GM19324 (cell line): ENCODE measurements around the gene RNFT2.

Experiments used
- ATAC-seq: cut with Tn5 transposase; IDR thresholded peaks from one replicate; pipeline ENCODE4 v1.9.1; 2021; ENCODE audit warnings: mild to moderate bottlenecking, moderate library complexity; ENCODE audit not compliant: unreplicated experiment, low FRiP score

Gene RNFT2

DNA sequence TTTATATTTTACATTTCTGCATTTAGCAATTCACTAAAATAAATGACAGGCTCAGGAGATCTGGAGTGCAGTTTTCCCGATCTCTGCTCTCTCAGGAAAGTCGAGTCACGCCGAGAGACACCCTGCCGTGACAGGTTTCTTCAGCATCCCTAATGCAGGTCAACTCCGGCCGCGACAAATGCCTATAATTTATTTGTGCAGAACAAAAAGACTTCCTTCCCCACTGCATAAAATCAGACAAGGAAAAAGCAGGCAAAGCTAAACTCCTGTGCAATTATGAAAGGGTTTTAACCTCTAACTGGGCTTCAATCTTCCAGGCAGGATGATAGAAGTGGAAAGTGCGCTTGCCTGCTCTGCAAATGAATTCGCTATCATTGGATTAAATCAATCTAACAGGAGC is 28.3 kb upstream of the RNFT2 start:
- no peak for ATAC-seq

DNA sequence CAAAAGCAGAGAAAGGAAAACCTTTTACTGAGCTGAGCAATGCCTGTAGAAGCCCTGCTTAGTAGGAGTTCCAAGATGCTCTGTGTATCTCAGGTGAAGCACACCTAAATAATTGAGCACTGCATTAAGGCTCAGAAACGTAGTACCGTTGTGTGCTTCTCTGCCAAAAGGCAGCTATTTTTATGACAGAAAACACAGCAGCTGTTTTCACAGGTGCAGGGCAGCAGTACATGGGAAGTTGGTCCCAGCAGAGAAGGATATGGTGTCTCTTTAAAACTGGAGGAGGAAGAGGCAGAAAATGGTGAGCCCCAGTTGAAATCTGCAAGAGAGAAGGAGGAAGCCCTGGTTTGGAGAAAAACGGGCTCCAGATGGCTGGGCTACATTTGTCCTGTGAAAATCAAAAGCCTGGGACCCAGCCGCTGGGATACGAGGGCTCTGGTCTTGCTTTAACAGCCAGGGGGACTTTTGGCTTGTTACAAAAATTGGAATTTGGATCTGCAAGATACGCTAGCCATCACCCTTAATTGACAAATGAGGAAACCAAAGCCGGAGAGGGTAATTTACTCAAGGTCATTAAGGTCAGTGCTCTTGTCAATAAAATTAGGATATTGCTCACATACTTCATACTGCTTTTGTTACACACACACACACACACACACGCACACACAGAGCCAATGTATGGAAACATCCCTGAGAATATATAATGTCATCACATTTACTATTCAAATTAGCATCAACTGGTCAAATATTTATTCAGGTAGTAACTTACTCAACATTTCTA is 27.6 kb upstream of the RNFT2 start:
- no peak for ATAC-seq

DNA sequence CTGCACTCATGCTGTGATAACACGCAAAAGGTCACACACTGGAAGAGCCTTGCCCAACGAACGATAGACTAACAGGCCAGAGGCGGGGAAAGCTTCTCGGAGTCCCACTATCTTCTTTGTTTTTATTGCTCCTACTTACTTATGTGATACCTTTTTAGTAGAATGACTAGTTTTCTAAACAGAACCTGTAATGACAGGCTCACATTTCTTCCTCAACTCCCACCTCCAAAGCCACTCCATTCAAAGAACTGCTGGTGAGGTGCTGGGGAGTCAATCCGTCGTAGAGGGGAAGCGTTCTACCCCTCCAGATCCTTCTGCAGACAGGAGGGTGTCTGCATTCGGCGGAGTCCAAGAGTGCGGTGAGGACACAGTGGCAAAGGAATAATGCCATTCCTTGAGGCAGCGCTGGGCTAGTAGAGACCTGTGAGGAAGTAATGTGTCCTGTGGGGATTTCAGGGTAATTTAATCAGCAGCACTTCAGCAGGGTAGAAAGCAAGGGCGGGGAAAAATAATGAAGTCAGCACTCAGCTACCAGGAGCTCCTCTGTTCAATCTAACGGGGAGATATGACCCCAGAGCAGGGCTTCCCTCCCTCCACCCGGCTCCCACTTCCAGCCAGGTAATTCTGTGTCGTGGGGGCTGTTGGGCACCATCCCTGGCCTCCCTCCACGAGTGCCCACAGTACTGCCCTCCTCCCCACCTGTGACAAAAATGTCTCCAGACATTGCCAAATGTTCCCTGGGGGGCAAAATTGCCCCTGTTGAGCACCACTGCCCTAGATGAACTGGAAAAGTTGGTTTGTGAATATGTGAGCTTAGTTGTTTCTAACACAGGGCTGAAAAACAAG is 25.4 kb upstream of the RNFT2 start:
- ATAC-seq = no peak

DNA sequence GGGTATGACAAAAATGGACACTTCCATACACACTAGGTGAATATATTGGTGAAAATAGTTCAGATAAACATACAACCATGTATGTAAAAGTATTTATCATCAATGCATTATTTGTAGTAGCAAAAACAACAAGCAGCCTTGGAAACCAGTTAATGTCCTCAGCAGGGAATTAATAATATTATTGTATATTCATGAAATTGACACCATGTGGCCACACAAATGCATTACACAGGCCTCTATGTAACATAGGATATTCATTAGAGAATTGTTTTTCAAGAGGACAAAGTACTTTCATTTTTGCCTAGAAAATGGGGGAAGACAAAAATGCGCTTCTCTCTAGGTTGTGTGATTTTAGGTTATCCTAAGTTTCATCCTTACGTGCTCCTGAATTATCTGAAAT is 24.6 kb upstream of the RNFT2 start:
- no peak for ATAC-seq

DNA sequence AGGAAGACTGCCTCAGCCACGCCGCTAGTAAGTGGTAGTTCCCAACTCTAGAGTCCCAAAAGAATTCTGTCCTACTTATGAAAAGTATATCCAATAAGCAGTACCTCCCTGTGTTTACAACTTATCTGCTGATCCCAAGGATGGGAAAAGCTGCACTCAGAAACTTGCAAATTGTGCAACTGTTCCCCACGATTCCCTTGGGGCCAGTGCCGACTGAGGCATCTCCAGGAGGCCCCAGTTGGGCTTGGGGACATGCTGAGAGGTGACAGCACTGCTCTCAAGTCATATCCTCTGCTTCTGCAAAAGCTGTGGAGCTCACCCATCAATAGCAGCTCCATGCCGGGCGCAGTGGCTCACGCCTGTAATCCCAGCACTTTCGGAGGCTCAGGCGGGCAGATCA is 23.9 kb upstream of the RNFT2 start:
- ATAC-seq = no peak

DNA sequence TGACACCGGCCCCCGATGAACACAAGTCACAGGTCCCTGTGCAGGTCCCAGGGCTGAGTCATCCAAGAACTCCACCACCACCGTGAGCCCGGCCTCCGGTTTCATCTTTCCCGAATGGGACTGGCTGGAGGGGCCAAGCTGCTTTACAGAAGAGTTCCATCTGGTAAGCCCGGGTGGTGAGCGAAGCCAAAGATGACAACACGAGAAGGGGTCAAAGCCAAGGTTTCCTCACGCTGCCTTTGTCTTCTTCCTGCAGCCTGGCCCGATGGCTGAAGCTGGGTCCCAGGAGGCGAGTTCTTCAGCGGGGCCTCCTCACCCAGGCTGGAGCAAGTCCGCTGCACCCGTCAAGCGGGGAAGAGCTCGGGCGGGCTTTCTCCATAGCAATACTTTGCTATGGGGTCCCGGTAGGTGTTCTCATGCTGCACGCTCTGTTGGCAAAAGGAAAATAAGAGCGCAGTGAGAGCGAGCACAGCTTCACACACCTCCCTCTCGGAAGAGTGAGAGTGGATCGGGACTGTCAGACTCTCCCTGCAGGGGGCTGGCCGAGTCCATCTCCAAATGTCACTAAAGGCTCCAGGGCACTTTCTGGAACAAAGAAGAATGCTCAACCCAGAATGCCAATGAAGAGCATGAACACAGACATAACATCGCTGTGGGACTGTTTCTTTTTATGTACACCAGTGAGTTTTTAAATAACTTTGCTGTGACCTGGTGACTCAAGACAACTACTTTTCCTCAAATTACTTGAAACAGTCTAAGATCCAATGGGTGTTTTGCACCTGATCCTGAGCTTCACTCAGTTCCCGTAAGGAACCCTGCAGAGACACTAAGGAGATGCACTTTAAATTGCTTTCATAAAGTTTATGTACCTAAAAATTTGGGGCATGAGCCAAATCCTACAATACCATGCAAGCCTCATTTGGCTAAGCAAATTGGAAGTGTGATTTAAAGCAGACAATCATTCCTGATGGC is 20.4 kb upstream of the RNFT2 start:
- ATAC-seq = no peak

DNA sequence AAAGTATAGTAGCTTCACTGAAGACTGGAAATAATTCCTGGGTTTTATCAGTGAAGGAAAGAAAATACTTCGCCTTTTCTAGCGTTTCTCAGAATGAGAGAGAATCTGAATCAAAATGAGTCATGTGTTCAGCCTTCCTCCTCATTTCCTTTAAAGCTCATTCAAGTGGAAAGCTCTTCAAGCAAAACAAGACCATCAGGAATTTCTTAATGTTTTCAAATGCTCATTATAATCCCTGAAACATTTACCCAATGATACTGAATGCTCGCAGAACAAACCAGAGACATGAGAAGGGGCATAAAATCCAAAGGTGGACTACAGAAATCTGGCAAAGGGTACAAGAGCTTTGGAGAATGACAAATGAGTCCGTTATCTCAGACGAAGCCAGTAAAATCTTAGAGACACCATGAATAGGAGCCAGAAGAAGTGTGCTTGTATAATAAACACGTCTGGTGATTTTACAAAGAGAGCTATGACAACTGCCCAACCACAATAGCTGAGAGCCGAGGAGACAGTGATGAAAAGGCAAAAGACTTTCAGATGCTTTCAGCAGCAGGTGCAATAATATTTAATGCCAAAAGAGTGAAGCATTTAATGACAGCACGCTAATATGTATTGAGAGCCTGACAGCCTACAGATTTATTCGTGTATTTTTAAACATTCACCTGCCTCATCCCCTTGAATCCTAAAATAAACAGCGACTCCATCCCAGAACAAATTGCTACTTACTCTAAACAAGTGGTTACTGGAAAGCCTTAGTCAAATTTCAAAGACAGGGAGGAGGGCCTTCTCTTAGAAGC is 19.3 kb upstream of the RNFT2 start:
- ATAC-seq = no peak

DNA sequence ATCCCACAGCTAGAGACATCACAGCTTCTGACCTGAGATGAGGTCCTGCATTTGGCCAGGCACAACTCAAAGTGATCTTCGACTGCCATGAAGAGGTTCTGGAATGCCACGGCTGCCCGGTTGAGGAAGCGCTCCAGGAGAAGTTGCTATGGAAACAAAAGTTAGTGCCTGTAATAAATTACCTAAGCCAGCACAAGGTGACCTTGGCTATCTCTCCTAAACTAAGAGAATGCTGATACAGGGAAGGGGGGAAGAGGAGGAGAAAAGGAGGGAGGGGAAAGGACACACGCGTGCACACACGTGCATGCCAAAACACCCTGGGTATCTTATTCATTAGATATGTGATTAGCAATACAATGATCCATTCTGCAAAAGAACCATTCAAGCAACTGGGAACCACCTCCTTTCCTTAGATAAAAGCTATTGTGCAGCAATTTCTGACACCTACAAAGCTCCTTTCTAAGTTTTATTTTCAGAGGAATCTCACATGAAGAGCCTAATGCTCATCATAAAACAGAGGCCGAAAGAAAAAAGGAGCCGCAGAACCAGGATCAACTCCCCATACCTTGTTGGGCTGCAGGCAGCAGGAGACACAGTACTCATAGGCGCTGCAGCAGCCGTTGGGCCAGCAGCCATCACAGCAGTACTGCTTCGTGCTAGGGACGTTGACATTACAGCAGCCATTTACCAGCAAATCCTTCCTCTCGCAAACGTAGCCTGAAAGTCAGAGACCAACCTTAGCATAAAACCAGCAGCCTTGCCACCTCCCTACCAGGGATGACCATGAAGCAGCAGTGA is 18.2 kb upstream of the RNFT2 start:
- ATAC-seq = no peak

DNA sequence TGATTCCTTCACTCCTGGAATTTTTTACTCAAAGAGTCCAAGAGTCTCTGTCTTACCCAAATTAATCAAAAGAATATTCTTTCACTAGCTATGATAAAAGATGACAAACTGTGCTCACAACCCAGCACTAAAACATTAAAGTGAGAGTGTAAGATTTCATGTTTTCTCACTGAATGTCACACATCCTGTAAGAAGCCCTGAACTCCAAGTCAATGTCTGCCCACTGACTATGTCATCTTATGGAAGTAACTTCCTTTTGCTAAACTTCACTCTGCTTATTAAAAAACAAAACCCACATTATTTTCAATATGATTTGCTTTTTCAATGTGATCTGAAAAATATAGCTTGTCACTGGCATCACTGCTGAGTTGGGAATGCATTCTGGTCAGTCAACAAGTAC is 15.9 kb upstream of the RNFT2 start:
- ATAC-seq = no peak

DNA sequence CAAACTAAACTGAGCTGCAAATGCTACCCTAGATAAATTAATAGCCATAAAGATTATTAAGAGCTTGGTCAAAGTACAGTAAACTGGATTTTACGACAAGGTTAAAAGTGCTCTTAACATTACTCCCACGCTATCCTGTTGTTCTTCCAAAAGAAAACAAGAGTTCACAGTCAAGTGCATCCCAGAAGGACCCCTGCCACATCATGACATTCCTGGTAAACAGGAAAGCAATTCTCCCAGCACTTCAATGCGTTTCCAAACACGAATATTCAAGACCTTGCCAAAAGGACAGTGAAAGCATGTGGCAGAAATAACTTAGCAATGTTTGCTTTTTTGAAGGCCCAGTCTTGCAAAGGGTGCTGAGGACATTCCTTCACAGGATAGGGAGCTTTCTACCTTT is 11.4 kb upstream of the RNFT2 start:
- ATAC-seq = no peak

DNA sequence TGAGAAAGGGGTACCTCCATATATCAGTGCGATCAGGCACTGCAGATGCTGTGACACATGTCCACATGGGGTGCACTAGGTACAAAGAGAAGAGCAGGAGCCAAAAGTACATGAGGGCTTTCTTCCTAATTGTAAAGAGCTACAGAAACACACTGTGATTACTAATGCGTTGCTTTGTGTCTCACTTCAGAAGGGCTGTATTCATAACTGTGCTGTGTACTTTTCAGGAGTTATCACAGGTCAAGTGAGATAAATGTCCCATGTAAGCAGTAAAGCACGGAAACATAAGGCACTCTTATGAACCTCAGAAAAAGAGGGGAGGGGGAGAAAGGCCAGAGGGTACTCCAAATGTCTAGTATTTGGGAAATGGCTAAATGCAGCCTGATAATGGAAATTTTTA is 10.9 kb upstream of the RNFT2 start:
- no peak for ATAC-seq

DNA sequence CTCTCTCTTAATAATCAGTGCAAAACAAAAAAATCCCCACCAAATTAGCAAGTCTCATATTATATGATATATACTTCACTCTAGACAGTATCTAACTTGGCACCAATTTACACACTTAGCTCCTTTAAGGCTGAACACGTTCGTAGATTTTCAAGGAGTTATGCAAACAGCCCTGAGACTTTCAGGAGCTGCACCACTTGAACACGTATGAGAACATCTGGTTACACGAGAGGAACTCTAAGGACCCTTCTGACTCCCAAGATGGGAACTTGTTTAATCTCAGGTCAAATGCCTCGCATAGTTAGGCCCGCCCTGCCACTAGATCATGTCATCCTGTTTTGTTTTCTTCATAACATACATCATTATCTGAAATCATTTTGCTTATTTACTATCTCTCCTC is 10.2 kb upstream of the RNFT2 start:
- ATAC-seq = no peak

DNA sequence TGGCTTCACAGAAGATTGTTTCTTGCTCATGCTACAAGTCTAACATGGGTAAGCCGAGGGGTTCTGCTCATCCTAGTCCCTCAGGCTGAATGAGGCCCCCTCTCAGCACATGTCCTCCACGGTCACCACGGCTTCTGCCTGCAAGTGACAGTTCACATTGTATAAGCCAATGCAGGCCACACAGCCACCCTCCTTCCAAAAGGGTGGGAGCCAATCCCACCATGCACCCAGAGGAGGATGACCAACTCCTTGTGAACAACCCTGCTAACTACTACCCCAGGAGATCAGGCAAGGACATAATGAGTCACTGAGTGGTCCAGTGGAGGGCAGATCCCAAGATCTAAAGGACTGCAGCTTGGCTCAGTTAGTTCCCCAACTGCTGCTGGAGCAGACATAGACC is 6.3 kb upstream of the RNFT2 start:
- no peak for ATAC-seq

DNA sequence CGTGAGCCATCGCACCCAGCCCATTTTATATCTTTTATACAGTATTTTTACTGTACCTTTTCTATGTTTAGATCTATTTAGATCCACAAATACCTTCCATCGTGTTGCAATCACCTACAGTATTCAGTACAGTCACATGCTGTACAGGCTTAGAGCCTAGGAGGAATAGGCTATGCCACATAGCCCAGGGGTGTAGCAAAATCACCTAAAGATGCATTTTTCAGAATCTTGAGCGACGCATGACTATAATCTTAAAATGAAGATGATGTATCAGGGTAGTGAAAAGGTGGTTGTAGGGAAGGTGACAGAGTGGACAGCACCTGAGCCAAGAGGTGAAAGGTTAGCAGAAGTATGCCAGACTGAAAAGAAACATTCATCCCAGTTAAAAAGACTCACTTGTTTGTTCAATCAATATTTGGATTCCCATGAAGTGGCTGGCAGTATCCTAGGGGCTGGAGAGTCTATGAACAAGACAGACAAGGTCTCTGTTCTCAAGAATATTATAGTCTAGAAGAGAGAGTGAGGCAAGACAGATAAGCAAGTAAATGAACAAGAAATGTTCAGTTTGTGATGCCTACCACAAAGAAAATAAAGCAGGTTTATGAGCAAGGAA is 3.9 kb upstream of the RNFT2 start:
- ATAC-seq = no peak

DNA sequence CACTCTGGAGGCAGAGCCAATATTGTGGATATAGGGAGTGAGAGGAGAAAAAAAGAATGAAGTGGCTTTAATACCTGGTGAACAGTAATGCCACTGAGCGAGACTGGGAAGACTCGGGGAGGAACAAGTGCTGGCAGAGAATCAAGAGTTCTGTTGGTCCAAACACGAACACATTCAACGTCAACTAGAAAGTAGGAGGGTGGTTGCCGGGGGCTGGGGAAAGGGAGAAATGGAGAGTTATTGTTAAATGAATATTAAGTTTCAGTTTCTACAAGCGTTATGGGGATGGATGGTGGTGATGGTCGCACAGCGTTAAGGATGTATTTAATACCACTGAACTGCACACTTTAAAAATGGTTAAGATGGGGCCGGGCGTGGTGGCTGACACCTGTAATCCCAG is 3.0 kb upstream of the RNFT2 start:
- no peak for ATAC-seq

DNA sequence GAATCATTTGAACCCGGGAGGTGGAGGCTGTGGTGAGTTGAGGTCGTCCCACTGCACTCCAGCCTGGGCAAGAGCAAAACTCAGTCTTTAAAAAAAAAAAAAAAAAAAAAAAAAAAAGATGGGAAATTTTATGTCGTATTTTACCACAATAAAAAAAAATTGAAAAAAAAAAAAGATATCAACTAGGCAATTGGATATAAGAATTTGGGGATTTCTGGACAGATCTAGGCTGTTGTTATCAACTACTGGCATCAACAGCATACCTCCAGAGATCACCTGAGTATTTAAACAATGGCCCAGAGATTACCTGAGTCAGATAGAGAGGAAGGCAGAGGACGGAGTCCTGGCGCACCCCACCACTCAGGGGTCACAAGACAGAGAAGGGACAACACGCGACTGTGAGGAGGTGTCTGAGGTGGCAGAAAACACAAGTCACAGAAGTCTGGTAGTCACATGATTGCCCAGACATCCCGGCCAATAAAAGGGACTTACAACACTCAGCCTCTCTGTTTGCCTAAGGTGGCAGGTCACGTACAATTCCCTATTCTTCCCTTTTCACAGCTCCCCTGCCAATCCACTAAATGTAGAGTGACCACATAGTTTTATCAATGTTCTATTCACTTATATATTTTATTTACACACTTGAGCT is 2.0 kb upstream of the RNFT2 start:
- ATAC-seq = no peak

DNA sequence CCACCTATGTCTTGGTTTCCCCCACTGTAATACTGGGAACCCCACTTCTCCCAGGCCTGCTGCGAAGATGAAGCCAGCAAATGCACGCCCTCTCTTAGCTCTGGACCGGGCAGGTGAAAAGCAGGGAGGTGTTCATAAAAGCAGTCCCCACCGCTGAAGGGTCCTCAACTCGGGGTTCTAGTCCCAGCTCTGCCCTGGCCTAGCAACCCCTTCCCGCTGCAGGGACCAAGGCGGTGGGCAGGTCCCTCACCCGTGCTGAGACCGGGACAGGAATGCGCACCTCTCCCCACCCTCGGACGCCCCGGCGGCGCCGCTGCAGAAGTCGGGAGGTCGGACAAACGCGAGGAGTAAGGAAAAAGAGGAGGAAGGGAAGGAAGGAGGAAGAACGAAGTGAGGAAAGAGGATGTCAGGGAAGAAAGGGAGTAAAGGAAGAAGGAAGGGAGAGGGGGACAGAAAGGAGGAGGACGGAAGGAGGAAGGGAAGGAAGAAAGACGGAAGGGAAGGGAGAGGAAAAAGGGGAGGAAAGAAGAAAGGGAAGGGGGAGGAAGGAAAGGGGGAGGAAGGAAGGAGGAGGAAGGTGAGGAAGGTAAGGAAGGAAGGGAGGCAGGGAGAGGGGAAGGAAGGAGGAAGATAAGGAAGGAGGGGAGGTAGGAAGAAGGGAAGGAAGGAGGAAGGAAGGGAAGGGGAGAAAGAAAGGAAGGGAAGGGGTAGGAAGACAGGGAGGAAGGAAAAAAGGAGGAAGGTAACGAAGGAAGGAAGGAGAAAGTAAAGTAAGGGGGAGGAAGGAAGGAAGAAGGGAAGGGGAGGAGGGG is 947 bp upstream of the RNFT2 start:
- no peak for ATAC-seq
